HCT116 (cell line): ENCODE data around the gene C9orf72. TPM values are rescaled to one million over a fixed set of nuclear protein-coding genes. Genes with fewer than 3 reads are reported as not detected.

Source experiments
- ATAC-seq: fragments of 200-7000 bp; cut with Tn5 transposase; 2 replicates; pipeline ENCODE4 v1.9.1; 2020; ENCODE audit warnings: mild to moderate bottlenecking, moderate library complexity
- BruUV-seq: library from RNA; stranded (reverse); fragments of 400-500 nt; replicated peaks from 2 replicates; lab custom pipeline; 2021; lab: Mats Ljungman, UMichigan
- CTCF ChIA-PET: fragments of 300-600 bp; sonication (Branson Sonifier 250); formaldehyde crosslinking; loops from one replicate; lab custom pipeline; 2021; ENCODE audit warnings: antibody characterized with exemption; lab: Charles Lee
- POLR2A ChIA-PET: fragments of 300-600, 350-600 bp; sonication (Branson Sonifier 250); formaldehyde crosslinking; loops from one replicate; lab custom pipeline; 2021; ENCODE audit warnings: antibody characterized with exemption; lab: Charles Lee
- RAD21 ChIA-PET, 2 experiments: fragments of 300-600 bp; sonication (Branson Sonifier 250); formaldehyde crosslinking; loops; one replicate each; lab custom pipeline; 2023; ENCODE audit warnings: low total read pairs in 2 of 2; ENCODE audit not compliant: uncharacterized antibody in 2 of 2, unreplicated experiment in 2 of 2, low non-redundant PET in 1 of 2; lab: Charles Lee
- DNase-seq: peaks from one replicate; pipeline ENCODE4 v3.0.0-alpha.2; 2010; ENCODE audit warnings: low read depth, low spot score
- H2AFZ ChIP-seq: fragments of 200-600 bp; shearing (Covaris generic), sonication (generic); 2 replicates; pipeline ENCODE4 v1.6.1; 2017; ENCODE audit warnings: low read depth, mixed run types, mixed read lengths, antibody characterized with exemption, low read length; ENCODE audit not compliant: poor library complexity, severe bottlenecking
- H3K27ac ChIP-seq: 2 replicates; pipeline ENCODE4 v1.5.1; 2012; ENCODE audit warnings: low read depth, low read length
- H3K27me3 ChIP-seq: fragments of 200-600 bp; sonication (generic); 2 replicates; pipeline ENCODE4 v1.6.1; 2016; ENCODE audit warnings: mixed run types, low read length, mixed read lengths; ENCODE audit not compliant: insufficient read depth
- H3K36me3 ChIP-seq, 2 experiments: fragments of 200-500 bp in 1 of 2; fragments of 200-600 bp in 1 of 2; sonication (Bioruptor generic) in 1 of 2; sonication (generic) in 1 of 2; 2 replicates each; pipeline versions ENCODE4 v1.5.1 to v1.6.1; 2014 to 2016; ENCODE audit warnings: low read length in 2 of 2, inconsistent platforms in 1 of 2, mixed read lengths in 1 of 2, mixed run types in 1 of 2; ENCODE audit not compliant: insufficient read depth in 2 of 2, control insufficient read depth in 1 of 2
- H3K4me1 ChIP-seq, 2 experiments: fragments of 200-600 bp in 1 of 2; sonication (generic) in 1 of 2; 2 replicates each; pipeline versions ENCODE4 v1.5.1 to v1.6.1; 2012 to 2017; ENCODE audit warnings: low read length in 2 of 2, inconsistent platforms in 1 of 2, mild to moderate bottlenecking in 1 of 2, mixed read lengths in 1 of 2, mixed run types in 1 of 2, moderate library complexity in 1 of 2; ENCODE audit not compliant: insufficient read depth in 2 of 2, control insufficient read depth in 1 of 2
- H3K4me2 ChIP-seq: fragments of 200-600 bp; sonication (generic); 2 replicates; pipeline ENCODE4 v1.6.1; 2017; ENCODE audit warnings: mixed run types, low read length, mixed read lengths
- H3K4me3 ChIP-seq, 2 experiments: fragments of 200-600 bp in 1 of 2; sonication (generic) in 1 of 2; replicated peaks in 1 of 2; 2 replicates each; pipeline ENCODE4 v1.5.1; 2011 to 2016; ENCODE audit warnings: low read length in 2 of 2, control low read depth in 1 of 2, low read depth in 1 of 2, mild to moderate bottlenecking in 1 of 2, mixed read lengths in 1 of 2, mixed run types in 1 of 2
- H3K79me2 ChIP-seq: fragments of 200-600 bp; sonication (generic); 2 replicates; pipeline ENCODE4 v1.6.1; 2017; ENCODE audit warnings: mild to moderate bottlenecking, mixed run types, low read length, moderate library complexity, mixed read lengths; ENCODE audit not compliant: insufficient read depth
- H3K9ac ChIP-seq: fragments of 200-600 bp; sonication (generic); 2 replicates; pipeline ENCODE4 v1.6.1; 2016; ENCODE audit warnings: low read length, mixed read lengths
- H3K9me2 ChIP-seq: fragments of 200-600 bp; sonication (generic), shearing (Covaris generic); 2 replicates; pipeline ENCODE4 v1.6.1; 2017; ENCODE audit warnings: mixed run types, mild to moderate bottlenecking, moderate library complexity; ENCODE audit not compliant: insufficient read depth
- H3K9me3 ChIP-seq, 2 experiments: fragments of 200-500 bp in 1 of 2; fragments of 200-600 bp in 1 of 2; sonication (Bioruptor generic) in 1 of 2; sonication (generic) in 1 of 2; 2 replicates each; pipeline ENCODE4 v1.6.1; 2014 to 2017; ENCODE audit warnings: low read length in 2 of 2, mixed read lengths in 2 of 2, inconsistent platforms in 1 of 2, low read depth in 1 of 2, mild to moderate bottlenecking in 1 of 2, mixed run types in 1 of 2, moderate library complexity in 1 of 2; ENCODE audit not compliant: control insufficient read depth in 1 of 2, insufficient read depth in 1 of 2
- H4K20me1 ChIP-seq: fragments of 200-600 bp; sonication (generic), shearing (Covaris generic); 2 replicates; pipeline ENCODE4 v1.6.1; 2017; ENCODE audit warnings: mixed run types, mild to moderate bottlenecking, moderate library complexity; ENCODE audit not compliant: insufficient read depth
- CEBPB ChIP-seq: IDR thresholded peaks from 2 replicates; pipeline ENCODE4 v1.6.1; 2012; ENCODE audit warnings: low read depth
- ELF1 ChIP-seq: IDR thresholded peaks from 2 replicates; pipeline ENCODE4 v1.6.1; 2012; ENCODE audit warnings: low read depth, borderline replicate concordance
- JUND ChIP-seq: IDR thresholded peaks from 2 replicates; pipeline ENCODE4 v1.6.1; 2012
- POLR2A ChIP-seq: IDR thresholded peaks from 2 replicates; pipeline ENCODE4 v1.7.0; 2011; ENCODE audit warnings: borderline replicate concordance; ENCODE audit not compliant: insufficient read depth, insufficient read length; ENCODE audit errors: extremely low read depth
- POLR2AphosphoS5 ChIP-seq: IDR thresholded peaks from 2 replicates; pipeline ENCODE4 v1.6.1; 2011; ENCODE audit warnings: mild to moderate bottlenecking, low read depth, low read length, moderate library complexity
- RAD21 ChIP-seq: IDR thresholded peaks from 2 replicates; pipeline ENCODE4 v1.6.1; 2012; ENCODE audit warnings: low read depth, mild to moderate bottlenecking
- REST ChIP-seq: IDR thresholded peaks from 2 replicates; pipeline ENCODE4 v1.6.1; 2012; ENCODE audit warnings: low read depth
- TCF7L2 ChIP-seq: IDR thresholded peaks from 2 replicates; pipeline ENCODE4 v1.7.0; 2011; ENCODE audit warnings: borderline replicate concordance, inconsistent platforms; ENCODE audit not compliant: insufficient read depth, insufficient read length; ENCODE audit errors: extremely low read depth
- ZFX ChIP-seq: fragments of 450-650 bp; IDR thresholded peaks from 2 replicates; pipeline ENCODE4 v1.6.1; 2017
- intact Hi-C: fragments of 100-400 bp; cut with micrococcal nuclease; formaldehyde crosslinking; loops from 2 replicates; pipeline ENCODE4 v1.10.0; 2022
- total RNA-seq: library from RNA; stranded (reverse); gene quantifications from one replicate; pipeline ENCODE4 v1.2.1, GENCODE V29; 2021; ENCODE audit not compliant: unreplicated experiment
- TF ChIP-seq, protein P1 (sequence below): IDR thresholded peaks from 2 replicates; pipeline ENCODE4 v1.6.1; 2011; ENCODE audit warnings: mild to moderate bottlenecking, low read length, moderate library complexity; ENCODE audit not compliant: insufficient replicate concordance; ENCODE audit errors: extremely low read depth

Gene C9orf72
- total RNA-seq, 1 experiment from 2014 or later: 12.0 TPM

DNA sequence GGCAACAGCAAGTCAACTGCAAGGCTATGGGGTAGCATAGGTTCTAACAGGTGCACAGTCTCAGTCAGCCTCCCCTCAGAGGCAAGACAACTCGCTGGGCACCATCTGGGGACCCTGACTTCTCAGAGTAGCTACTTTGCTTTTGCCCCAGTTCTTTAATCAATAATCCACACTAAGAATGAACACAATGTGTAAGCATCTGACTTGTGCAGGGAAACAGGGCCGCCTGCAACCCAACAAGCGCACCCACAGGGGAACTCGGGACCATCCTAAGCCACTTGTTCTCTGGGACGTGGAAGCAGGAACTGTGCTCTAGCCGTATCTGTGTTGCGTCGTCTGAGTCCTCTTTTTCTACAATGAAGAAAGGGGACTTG lies 45.6 kb downstream of the C9orf72 start:
- POLR2A ChIA-PET: no interaction called here
- ATAC-seq (no peak), DNase-seq (no peak)
- Histone ChIP-seq H3K4me1 (peaks cover 0 to 16% of the 10 kb centered on the region in 2 experiments; a peak in 1 of 4 replicates), H2AFZ (no peak overlapping the region), H3K27ac (no peak overlapping the region), H3K9me2 (no peaks in the 10 kb centered on the region), H4K20me1 (no peaks in the 10 kb centered on the region), H3K79me2 (no peaks in the 10 kb centered on the region), H3K9me3 (no peaks in the 10 kb centered on the region), H3K4me2 (no peak overlapping the region; the same call in 1 of the 2 replicates), H3K4me3 (no peak overlapping the region), H3K36me3 (no peaks in the 10 kb centered on the region), H3K9ac (no peak overlapping the region), H3K27me3 (no peaks in the 10 kb centered on the region; the same call in 1 of the 2 replicates)
- RAD21 ChIA-PET: no interaction called here
- no peak for TF ChIP-seq JUND
- TF ChIP-seq POLR2AphosphoS5: no peak
- no peak for TF ChIP-seq POLR2A
- TF ChIP-seq, protein P1, sequence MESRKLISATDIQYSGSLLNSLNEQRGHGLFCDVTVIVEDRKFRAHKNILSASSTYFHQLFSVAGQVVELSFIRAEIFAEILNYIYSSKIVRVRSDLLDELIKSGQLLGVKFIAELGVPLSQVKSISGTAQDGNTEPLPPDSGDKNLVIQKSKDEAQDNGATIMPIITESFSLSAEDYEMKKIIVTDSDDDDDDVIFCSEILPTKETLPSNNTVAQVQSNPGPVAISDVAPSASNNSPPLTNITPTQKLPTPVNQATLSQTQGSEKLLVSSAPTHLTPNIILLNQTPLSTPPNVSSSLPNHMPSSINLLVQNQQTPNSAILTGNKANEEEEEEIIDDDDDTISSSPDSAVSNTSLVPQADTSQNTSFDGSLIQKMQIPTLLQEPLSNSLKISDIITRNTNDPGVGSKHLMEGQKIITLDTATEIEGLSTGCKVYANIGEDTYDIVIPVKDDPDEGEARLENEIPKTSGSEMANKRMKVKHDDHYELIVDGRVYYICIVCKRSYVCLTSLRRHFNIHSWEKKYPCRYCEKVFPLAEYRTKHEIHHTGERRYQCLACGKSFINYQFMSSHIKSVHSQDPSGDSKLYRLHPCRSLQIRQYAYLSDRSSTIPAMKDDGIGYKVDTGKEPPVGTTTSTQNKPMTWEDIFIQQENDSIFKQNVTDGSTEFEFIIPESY: no peak
- no peak for TF ChIP-seq TCF7L2
- no peak for TF ChIP-seq REST
- no peak for TF ChIP-seq ZFX
- TF ChIP-seq RAD21: no peak
- no peak for TF ChIP-seq ELF1
- TF ChIP-seq CEBPB: no peak
- intact Hi-C loops: no loop called here
- no TSS peak for BruUV-seq
- CTCF ChIA-PET: interaction anchor here (0.9 to 1.7 kb wide), 2 partner anchors 14 to 194 kb away, joined by 3 to 7 read pairs; no protein-coding TSS in a partner anchor
